ENCODE data around the gene DNM3.

The DNM3 gene

GRCh38 chr1:171860696-171861095 lies 19.4 kb downstream of the DNM3 start:
- Histone ChIP-seq H3K27me3 (no peaks in the 10 kb centered on the region), H3K27ac (no peak overlapping the region), H3K4me3 (ENCODE audit: low read depth in 1 of 2, low read length in 1 of 2) (no peak overlapping the region), H3K9me3 (no peaks in the 10 kb centered on the region), H3K4me1 (ENCODE audit: control insufficient read depth in 1 of 2, insufficient read depth in 1 of 2, low read depth in 1 of 2, low read length in 1 of 2) (no peaks in the 10 kb centered on the region), H3K36me3 (no peaks in the 10 kb centered on the region)
- TF ChIP-seq CTCF (IDR thresholded peaks at IDR 0.05): no peak

DNA sequence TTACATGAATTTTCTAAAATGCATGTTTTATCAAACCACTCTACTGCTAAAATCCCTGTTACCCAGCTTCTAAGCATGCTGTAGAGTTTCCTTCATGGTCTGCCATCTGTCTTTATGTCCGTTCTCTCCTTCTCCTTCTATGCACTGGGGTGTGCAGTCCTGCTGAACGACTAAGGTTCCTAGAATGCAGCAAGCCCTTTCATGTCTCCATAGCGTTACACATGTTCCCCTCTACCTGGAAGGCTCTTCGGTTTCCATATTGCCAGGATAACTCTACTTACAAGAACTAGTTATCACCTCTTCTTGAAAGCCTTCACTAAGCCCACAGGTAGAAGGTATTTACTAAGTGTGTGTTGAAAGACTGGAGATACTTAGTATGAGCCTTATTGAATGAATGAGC lies 22.2 kb downstream of the DNM3 start:
- Histone ChIP-seq H3K4me3 (ENCODE audit: low read depth in 1 of 2, low read length in 1 of 2) (no peak overlapping the region), H3K27ac (no peak overlapping the region), H3K9me3 (no peaks in the 10 kb centered on the region), H3K27me3 (no peaks in the 10 kb centered on the region), H3K36me3 (no peaks in the 10 kb centered on the region), H3K4me1 (ENCODE audit: control insufficient read depth in 1 of 2, insufficient read depth in 1 of 2, low read depth in 1 of 2, low read length in 1 of 2) (no peaks in the 10 kb centered on the region)
- TF ChIP-seq CTCF (IDR thresholded peaks at IDR 0.05): no peak

- Histone ChIP-seq H3K36me3 (no peaks in the 10 kb centered on the region), H3K27me3 (no peaks in the 10 kb centered on the region), H3K4me3 (ENCODE audit: low read depth in 1 of 2, low read length in 1 of 2) (no peak overlapping the region), H3K27ac (no peak overlapping the region), H3K9me3 (no peaks in the 10 kb centered on the region), H3K4me1 (ENCODE audit: control insufficient read depth in 1 of 2, insufficient read depth in 1 of 2, low read depth in 1 of 2, low read length in 1 of 2) (no peaks in the 10 kb centered on the region)
- TF ChIP-seq CTCF (IDR thresholded peaks at IDR 0.05): no peak
Observed at GRCh38 chr1:171864308-171864707, 23.0 kb downstream of the DNM3 start.

- Histone ChIP-seq H3K4me1 (ENCODE audit: control insufficient read depth in 1 of 2, insufficient read depth in 1 of 2, low read depth in 1 of 2, low read length in 1 of 2) (no peaks in the 10 kb centered on the region), H3K27ac (no peak overlapping the region), H3K4me3 (ENCODE audit: low read depth in 1 of 2, low read length in 1 of 2) (no peak overlapping the region), H3K36me3 (no peaks in the 10 kb centered on the region), H3K9me3 (no peaks in the 10 kb centered on the region), H3K27me3 (no peaks in the 10 kb centered on the region)
- TF ChIP-seq CTCF (IDR thresholded peaks at IDR 0.05): no peak
Observed at GRCh38 chr1:171865106-171865505, 23.8 kb downstream of the DNM3 start.

DNA sequence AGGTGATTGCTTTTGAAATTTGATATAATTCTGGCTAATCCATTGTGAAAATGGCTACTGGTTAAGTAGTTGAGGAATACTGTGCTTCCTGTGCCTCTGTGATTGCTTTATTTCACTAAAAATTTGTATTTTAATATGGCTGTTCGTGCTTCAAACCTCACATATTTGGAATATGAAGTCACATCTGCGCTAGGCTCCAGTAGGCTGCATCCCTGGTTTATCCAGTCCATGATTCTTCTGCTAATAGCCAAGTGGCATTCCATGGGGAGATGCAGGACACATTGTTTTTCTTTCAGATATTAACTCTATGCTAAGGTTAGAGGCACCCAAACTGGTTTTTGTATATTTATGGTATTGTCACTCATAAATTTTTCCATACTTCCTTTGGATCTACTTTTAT lies 25.9 kb downstream of the DNM3 start:
- H3K9me3 ChIP-seq: no peaks in the 10 kb centered on the region
- no peak overlapping the region for H3K4me3 ChIP-seq (ENCODE audit: low read depth in 1 of 2, low read length in 1 of 2)
- H3K36me3 ChIP-seq: no peaks in the 10 kb centered on the region
- no peaks in the 10 kb centered on the region for H3K27me3 ChIP-seq
- H3K27ac ChIP-seq: no peak overlapping the region
- TF ChIP-seq CTCF (IDR thresholded peaks at IDR 0.05): no peak
- H3K4me1 ChIP-seq (ENCODE audit: control insufficient read depth in 1 of 2, insufficient read depth in 1 of 2, low read depth in 1 of 2, low read length in 1 of 2): no peaks in the 10 kb centered on the region

- Histone ChIP-seq H3K4me1 (ENCODE audit: control insufficient read depth in 1 of 2, insufficient read depth in 1 of 2, low read depth in 1 of 2, low read length in 1 of 2) (no peaks in the 10 kb centered on the region), H3K36me3 (no peaks in the 10 kb centered on the region), H3K27me3 (no peaks in the 10 kb centered on the region), H3K9me3 (no peaks in the 10 kb centered on the region), H3K4me3 (ENCODE audit: low read depth in 1 of 2, low read length in 1 of 2) (no peak overlapping the region), H3K27ac (no peak overlapping the region)
- TF ChIP-seq CTCF (IDR thresholded peaks at IDR 0.05): no peak
Observed at GRCh38 chr1:171868217-171868803, 27.0 kb downstream of the DNM3 start.

Measured in neutrophil (primary cell).